DND-41 (cell line): ENCODE measurements around the gene CST9L.

Source experiments
- ATAC-seq: fragments of 200-7000 bp; cut with Tn5 transposase; 3 replicates; pipeline ENCODE4 v1.9.1; 2021; ENCODE audit warnings: low read depth; ENCODE audit not compliant: insufficient read depth
- DNase-seq: peaks from one replicate; pipeline ENCODE4 v3.0.0-alpha.2; 2020
- H2AFZ ChIP-seq: 2 replicates; pipeline ENCODE4 v1.6.0; 2012; ENCODE audit warnings: low read depth, low read length
- H3K27ac ChIP-seq: 2 replicates; pipeline ENCODE4 v1.5.1; 2012; ENCODE audit warnings: low read length, inconsistent platforms
- H3K27me3 ChIP-seq: fragments of 200-600 bp; sonication (generic); 2 replicates; pipeline ENCODE4 v1.6.0; 2012; ENCODE audit warnings: low read length, mild to moderate bottlenecking, inconsistent platforms; ENCODE audit not compliant: insufficient read depth, poor library complexity
- H3K36me3 ChIP-seq: 2 replicates; pipeline ENCODE4 v1.5.1; 2012; ENCODE audit warnings: low read length, inconsistent platforms; ENCODE audit not compliant: insufficient read depth
- H3K4me1 ChIP-seq: 2 replicates; pipeline ENCODE4 v1.5.1; 2012; ENCODE audit warnings: mild to moderate bottlenecking, low read length; ENCODE audit not compliant: insufficient read depth
- H3K4me2 ChIP-seq: 2 replicates; pipeline ENCODE4 v1.6.0; 2012; ENCODE audit warnings: mild to moderate bottlenecking, moderate library complexity, low read length, inconsistent platforms; ENCODE audit not compliant: insufficient read depth
- H3K4me3 ChIP-seq, 2 experiments: fragments of 200-600 bp in 1 of 2; shearing (Covaris generic) in 1 of 2; 2 replicates each; pipeline ENCODE4 v1.5.1; 2012 to 2016; ENCODE audit warnings: inconsistent platforms in 2 of 2, low read length in 2 of 2, mild to moderate bottlenecking in 2 of 2, low read depth in 1 of 2, moderate library complexity in 1 of 2
- H3K79me2 ChIP-seq: 2 replicates; pipeline ENCODE4 v1.6.0; 2012; ENCODE audit warnings: low read length, inconsistent platforms; ENCODE audit not compliant: insufficient read depth
- H3K9ac ChIP-seq: 2 replicates; pipeline ENCODE4 v1.6.0; 2012; ENCODE audit warnings: low read depth, mild to moderate bottlenecking, inconsistent platforms, low read length, moderate library complexity
- H3K9me3 ChIP-seq: 2 replicates; pipeline ENCODE4 v1.5.1; 2012; ENCODE audit warnings: low read length, moderate library complexity, mild to moderate bottlenecking, inconsistent platforms; ENCODE audit not compliant: insufficient read depth, severe bottlenecking
- H4K20me1 ChIP-seq: 2 replicates; pipeline ENCODE4 v1.6.0; 2012; ENCODE audit warnings: low read length; ENCODE audit not compliant: insufficient read depth
- EZH2 ChIP-seq: IDR thresholded peaks from 3 replicates; pipeline ENCODE4 v1.6.1; 2012; ENCODE audit warnings: borderline replicate concordance, low read depth, mild to moderate bottlenecking, moderate library complexity, low read length, inconsistent platforms; ENCODE audit not compliant: severe bottlenecking
- TF ChIP-seq, protein P1 (sequence below): IDR thresholded peaks from 2 replicates; pipeline ENCODE4 v1.5.1; 2012; ENCODE audit warnings: borderline replicate concordance, low read length, moderate library complexity, mild to moderate bottlenecking; ENCODE audit not compliant: poor library complexity, severe bottlenecking; ENCODE audit errors: extremely low read depth

Gene CST9L

DNA sequence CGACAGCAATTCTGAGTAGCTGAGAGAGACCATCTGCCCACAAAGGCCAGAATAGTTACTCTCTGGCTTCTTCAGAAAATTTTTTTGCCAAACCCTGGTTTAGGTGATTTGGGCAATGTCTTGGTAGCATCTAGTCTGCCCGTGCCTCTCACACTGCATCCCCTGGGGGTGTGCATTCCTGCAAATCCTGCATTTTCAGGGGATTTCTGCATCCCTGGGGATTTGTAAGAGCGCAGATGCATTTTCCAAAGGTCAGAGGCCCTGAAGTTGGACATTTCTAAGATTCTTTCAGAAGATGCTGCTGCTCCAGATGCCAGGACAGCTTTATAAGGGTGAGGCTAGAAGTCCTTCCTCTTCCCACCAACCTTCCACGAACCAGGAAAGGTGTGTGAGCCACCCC, 33.4 kb upstream of the CST9L start:
- H4K20me1 ChIP-seq, result no peaks in the 10 kb centered on the region
- no peaks in the 10 kb centered on the region for H3K79me2 ChIP-seq
- TF ChIP-seq EZH2, result no peak
- TF ChIP-seq, protein P1, sequence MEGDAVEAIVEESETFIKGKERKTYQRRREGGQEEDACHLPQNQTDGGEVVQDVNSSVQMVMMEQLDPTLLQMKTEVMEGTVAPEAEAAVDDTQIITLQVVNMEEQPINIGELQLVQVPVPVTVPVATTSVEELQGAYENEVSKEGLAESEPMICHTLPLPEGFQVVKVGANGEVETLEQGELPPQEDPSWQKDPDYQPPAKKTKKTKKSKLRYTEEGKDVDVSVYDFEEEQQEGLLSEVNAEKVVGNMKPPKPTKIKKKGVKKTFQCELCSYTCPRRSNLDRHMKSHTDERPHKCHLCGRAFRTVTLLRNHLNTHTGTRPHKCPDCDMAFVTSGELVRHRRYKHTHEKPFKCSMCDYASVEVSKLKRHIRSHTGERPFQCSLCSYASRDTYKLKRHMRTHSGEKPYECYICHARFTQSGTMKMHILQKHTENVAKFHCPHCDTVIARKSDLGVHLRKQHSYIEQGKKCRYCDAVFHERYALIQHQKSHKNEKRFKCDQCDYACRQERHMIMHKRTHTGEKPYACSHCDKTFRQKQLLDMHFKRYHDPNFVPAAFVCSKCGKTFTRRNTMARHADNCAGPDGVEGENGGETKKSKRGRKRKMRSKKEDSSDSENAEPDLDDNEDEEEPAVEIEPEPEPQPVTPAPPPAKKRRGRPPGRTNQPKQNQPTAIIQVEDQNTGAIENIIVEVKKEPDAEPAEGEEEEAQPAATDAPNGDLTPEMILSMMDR, result no peak
- H3K27ac ChIP-seq, result no peak overlapping the region
- H3K4me3 ChIP-seq, result no peak overlapping the region
- no peaks in the 10 kb centered on the region for H3K9me3 ChIP-seq
- H3K27me3 ChIP-seq, result peaks cover 49% of the 10 kb centered on the region
- ATAC-seq (no peak), DNase-seq (no peak)
- 0 out of 2 replicates have a peak, but pooled peaks cover 1% of the 10 kb centered on the region for H3K4me1 ChIP-seq
- H3K36me3 ChIP-seq, result no peaks in the 10 kb centered on the region
- no peak overlapping the region for H3K9ac ChIP-seq
- no peak overlapping the region for H3K4me2 ChIP-seq
- H2AFZ ChIP-seq, result no peak overlapping the region

DNA sequence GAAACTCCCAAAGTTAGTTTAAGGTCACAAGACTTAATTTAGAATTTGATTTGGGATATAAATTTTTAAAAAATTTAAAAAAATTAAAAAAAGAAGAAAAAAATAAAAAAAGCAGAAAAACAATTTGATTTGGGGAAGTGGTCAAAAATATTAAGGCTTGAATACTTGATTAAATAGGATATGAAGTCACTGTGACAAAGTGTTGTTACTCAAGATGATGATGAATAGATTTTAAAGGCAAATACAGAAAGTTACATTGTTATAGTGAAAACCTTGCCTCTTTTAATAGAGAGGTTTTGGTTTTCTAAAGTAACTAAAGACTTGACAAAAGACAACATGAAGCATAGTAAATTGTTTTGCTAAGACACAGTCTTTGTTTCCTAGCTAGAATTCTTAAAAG, 30.2 kb upstream of the CST9L start:
- Histone ChIP-seq H2AFZ (no peak overlapping the region), H3K27ac (no peak overlapping the region), H3K4me1 (no peaks in the 10 kb centered on the region), H3K4me2 (no peak overlapping the region), H3K9ac (no peak overlapping the region), H3K36me3 (no peaks in the 10 kb centered on the region), H3K79me2 (no peaks in the 10 kb centered on the region), H3K9me3 (no peaks in the 10 kb centered on the region), H3K27me3 (peaks cover 45% of the 10 kb centered on the region), H3K4me3 (no peak overlapping the region), H4K20me1 (no peaks in the 10 kb centered on the region)
- DNase-seq (no peak), ATAC-seq (no peak)
- TF ChIP-seq EZH2, result no peak
- TF ChIP-seq, protein P1, result no peak

DNA sequence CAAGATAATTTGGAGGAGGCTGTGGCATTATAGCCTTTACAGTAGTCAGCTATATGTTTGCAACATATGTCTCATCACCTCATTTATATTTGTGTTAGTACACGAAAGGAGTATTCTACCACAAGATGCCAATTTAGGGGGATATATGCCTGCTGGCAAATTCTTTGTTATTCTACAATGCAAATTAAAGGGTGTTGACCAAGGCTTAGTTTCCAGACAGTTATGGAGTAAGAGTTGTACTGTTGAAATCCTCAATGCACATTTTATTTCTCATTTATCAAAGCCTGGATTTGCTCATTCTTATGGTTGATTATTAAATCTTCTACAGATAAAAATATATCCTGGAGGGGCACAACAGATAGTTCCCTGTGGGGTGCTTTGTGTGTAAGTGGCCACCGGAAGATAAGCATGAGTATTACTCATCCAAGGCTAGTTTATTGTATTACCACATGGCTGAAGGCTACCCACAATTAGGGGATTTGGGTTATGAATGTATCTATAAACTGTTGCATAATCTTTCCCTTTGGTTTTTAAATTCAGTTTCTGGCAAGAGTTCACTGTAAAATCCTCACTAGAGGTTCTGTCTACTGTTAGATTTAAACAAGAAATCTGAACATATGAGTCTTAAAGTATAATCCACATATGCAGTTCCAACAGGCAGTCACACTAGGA, 28.4 kb upstream of the CST9L start:
- peaks cover 31% of the 10 kb centered on the region for H3K27me3 ChIP-seq
- H3K4me3 ChIP-seq, result no peak overlapping the region
- DNase-seq (no peak), ATAC-seq (no peak)
- no peak overlapping the region for H2AFZ ChIP-seq
- H4K20me1 ChIP-seq, result no peaks in the 10 kb centered on the region
- no peaks in the 10 kb centered on the region for H3K36me3 ChIP-seq
- no peak overlapping the region for H3K27ac ChIP-seq
- no peaks in the 10 kb centered on the region for H3K4me1 ChIP-seq
- H3K4me2 ChIP-seq, result no peak overlapping the region
- H3K9ac ChIP-seq, result no peak overlapping the region
- TF ChIP-seq, protein P1, result no peak
- no peak for TF ChIP-seq EZH2
- no peaks in the 10 kb centered on the region for H3K9me3 ChIP-seq
- H3K79me2 ChIP-seq, result no peaks in the 10 kb centered on the region
